NCI-H526 treated with DMSO at 0.1 percent for 48 hours (cell line): ENCODE measurements around the gene VWA5B1.

ENCODE experiments used
- DNase-seq: peaks from one replicate; lab custom pipeline; 2025; lab: John Stamatoyannopoulos, UW

VWA5B1 gene

DNA sequence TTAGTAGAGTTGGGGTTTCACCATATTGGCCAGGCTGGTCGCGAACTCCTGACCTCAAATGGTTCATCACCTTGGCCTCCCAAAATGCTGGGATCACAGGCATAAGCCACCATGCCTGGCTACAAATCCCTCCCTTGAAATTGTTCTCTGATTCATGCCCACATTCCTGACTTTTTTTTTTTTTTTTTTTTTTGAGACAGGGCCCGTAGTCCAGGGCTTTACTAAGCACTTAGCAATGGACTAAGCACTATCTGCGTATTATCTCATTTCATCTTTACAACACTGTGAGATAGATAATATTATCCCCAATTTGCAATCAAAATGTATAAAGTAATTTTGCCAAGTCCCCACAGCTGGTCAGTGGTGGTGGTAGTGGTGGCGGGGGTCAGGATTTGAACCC, 58.9 kb downstream of the VWA5B1 start:
- no peak for DNase-seq

DNA sequence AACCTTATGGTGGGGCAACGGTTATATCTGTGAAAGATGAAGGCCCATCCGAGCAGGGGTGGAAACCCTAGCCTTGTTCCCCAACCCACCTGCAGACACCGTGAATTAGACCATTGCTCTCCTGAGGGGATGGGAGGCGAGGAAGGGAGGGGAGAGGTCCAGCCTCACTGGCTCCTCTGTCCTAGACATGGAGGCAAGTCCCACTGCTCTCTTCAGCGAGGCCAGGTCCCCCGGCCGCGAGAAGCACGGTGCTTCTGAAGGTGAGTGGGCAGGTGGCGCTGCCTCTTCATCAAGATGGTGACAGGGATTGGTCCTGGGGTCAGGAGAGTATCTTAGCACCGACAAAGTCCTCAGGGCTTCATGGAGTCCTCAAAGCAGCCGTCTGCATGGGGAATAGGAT, 59.3 kb downstream of the VWA5B1 start:
- DNase-seq: no peak

DNA sequence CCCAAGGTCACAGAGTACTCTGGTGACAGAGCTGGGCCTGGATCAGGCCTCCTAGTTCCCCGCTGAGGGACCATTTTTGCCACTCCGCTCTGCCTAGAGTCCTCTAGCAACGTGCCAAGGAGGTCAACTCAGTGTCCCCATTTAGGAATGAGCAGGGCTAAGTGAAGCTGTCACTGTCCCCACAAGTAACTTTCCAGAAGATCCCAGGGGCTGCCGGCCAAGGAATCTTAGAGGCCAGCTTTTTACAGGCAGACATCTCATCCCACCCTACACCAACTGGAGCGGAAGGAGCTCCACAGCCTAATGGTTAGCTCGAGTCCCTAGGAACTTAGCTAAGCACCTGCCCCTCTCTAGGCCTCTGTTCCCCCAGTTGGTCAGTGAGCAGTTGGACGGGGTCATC, 59.7 kb downstream of the VWA5B1 start:
- DNase-seq: no peak

DNA sequence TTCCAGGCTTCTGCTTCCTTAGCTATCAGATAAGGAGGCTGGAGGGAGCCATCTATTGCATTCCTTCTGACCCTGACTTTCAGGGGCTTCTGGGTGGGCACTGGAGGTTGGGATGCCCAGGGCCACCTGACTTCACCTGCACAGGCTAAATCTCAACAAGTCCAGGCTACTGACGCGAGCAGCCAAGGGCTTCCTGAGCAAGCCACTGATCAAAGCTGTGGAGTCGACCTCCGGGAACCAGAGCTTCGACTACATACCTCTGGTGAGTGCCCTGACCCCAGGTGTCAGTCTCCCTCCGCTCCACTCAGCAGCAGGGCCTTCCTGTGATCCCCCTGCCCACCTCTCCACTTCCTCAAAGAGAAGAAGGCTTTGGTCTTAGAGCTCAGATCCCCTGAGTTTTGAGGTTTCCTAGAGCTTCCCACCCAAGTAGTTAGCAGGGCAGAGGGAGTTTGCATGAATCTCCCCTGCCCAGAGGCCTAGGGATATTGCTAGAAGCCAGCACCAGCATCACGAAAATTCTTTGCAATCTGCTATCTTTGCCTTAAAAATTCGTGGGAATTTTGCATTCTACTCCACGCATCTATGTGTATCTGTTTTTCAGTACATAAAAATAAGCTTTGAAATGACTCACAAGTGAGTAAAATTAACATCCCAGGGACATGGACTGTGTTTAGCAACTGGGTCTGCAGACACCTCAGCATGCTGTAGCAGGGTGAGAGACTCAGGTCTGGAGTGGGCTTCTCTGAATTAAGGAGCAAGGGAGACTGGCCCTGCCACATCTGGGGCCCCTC, 61.4 kb downstream of the VWA5B1 start:
- DNase-seq: no peak

DNA sequence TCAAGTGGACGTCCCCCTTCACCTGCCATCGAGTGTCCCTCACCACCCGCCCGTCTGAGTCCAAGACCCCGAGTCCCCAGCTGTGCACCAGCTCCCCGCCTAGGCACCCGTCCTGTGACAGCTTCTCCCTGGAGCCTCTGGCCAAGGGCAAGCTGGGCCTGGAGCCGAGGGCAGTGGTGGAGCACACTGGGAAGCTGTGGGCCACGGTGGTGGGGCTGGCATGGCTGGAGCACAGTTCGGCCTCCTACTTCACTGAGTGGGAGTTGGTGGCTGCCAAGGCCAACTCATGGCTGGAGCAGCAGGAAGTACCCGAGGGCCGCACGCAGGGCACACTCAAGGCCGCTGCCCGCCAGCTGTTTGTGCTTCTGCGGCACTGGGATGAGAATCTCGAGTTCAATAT, 63.2 kb downstream of the VWA5B1 start:
- no peak for DNase-seq

DNA sequence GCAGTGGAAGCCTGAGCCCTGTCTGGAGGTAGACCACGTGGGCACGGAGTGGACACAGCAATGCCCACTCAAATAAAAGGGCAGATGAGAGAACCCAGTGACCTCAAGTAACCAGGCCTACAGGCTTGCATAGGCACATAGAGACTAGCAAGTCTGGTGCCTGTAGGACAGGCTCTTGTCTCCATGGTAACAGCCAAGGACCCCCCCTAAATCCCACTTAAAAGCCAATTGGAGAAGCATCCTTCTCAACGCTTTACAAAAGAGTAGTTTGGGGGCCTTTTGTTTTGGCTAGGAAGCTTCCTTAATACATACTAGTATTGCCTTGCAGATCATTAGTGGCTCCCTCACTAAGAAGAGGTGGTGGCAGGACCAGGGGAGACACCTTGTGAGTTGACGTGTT, 63.9 kb downstream of the VWA5B1 start:
- DNase-seq: no peak

DNA sequence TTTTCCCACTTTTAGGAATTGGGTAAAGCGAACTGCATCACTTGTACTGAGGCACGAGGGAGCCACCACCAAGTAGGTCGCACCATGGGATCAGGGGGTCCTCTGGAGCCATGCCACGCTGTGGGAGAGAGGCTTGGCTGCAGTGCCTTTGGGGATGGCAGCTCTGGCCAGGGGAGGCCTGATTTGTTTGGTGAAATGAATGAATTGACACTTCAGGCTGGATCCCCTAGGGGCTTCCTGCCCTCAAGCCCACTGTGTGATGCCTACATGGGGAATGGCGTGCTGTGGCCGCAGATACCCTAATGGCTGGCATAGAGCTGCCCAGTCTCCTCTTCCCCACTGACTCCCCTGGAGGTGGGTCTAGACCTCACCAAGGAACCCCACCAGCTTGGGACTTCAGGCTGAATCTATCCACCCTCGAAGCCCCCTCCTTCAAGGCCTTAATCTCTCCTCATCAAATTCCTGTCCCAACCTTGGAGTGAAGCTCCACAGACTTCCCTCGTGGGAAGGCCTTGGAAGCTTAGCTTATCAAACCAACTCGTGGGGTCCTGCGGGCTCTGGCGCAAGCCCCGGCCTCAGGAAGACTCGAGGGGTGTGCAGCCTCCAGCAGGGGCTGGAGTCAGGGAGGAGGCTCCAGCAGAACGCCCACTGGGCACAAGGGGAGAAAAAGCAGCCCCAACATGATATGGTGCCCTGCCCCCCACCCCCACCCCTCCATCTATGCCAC, 64.6 kb downstream of the VWA5B1 start:
- DNase-seq: no peak

DNA sequence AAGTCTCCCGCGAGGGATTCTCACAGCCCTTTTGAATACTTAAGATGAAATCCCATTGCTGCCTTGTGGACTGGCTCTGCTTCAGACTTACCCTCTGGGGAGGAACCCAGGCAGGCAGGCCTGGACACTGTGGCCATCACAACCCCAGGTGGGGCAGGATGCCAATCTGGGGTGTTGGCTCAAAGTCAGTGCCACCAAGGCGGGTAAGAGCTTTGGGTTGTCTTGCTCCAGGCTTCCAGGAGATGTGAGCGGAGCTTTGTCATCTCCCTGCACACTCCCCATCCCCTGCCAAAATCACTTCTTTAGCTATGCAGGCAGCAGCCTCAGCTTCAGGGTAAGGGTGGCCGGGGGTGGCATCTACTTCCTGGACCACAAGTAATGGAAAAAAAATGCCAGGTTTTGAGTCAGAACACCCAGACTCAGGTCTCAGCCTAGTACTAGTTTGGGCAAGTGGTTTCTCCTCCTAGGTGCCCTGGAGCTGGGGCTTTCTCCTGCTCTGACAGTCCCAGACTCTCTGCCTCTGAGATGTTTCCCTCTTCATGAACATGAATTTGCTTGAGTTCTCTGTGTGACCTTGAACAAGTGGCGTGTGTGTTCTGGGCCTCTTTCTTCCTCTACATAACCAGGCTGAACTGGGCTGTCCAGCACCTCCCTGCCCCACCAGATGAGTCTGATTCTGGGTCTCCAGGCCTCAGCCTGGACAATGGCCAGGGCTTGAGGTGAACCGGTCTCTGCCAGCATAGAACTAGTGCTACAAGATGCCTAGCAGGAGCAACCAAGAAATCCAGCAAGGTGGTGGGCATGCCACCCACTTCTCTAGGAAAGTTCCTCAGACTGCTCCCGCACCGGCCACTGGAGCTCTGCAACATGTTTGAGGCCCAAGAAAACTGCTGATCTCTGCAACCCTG, 65.4 kb downstream of the VWA5B1 start:
- DNase-seq: no peak

DNA sequence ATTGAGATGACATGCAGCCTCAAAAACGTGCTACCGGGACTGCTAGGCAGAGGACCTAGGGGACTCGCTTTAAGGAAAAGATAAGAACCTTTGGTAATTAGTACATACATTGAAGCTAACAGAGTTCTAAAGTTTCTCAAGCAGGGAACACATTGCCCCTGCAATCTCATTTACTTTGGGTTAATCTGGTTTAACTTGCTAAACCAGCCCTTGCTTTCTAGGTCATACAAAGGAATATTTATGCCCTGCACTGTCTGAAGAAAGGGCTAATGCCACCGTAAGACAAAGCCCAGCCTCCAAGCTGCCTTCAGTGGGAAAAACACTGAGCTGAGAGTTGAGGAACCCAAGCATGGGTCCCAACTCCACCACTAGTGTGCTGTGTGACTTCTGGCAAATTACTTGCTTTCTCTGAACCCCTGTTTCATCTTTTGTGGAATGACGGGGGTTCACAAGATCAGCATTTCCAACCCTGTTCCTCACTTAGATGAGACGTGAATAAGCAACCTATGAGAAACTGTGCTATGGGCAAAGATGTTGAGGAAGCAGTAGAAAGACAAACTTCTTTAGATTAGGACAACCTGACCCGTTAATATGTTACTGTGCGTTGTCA, 66.3 kb downstream of the VWA5B1 start:
- DNase-seq: no peak

DNA sequence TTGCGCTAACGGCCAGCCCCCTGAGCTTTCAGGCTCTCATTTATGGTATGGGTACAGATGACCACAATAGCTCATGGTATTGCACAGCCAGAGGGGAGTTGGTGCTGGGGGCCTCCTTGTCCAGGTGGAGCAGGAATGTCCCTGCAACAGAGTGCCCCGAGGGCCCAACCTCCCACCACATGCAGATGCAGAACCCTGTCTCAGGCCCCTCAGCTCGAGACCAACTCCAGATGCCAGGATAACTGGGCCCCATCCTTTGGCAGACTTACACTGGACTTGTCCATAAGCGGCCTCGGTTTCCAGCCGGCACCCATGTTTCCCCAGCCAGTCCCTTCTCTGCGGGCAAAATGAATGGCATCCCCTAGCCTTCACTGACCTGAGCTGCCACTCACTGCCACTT, 67.1 kb downstream of the VWA5B1 start:
- no peak for DNase-seq

DNA sequence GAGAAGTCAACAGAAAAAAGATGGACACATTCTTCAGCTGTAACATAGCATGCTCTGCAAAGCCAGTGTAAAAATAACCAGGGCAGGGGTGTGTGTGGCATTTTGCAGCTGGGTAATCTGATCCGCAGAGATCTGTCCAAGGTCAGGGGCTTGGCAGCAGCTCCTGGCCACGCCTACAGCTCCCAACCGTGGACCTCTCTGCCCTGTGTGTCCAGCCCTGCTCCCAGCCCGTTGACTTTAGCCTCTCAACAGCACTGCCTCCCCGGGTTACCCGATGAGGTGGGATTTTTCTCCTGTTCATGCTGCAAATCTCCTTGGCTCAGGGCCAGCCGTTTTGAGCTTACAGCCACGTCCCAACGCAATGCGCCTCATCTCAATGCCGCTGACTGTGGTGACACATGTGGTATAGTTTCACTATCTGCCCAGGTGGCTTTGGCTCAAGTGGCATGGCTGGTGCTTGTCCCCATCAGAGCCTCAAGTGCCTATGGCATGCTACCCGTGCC, 68.1 kb downstream of the VWA5B1 start:
- no peak for DNase-seq

DNA sequence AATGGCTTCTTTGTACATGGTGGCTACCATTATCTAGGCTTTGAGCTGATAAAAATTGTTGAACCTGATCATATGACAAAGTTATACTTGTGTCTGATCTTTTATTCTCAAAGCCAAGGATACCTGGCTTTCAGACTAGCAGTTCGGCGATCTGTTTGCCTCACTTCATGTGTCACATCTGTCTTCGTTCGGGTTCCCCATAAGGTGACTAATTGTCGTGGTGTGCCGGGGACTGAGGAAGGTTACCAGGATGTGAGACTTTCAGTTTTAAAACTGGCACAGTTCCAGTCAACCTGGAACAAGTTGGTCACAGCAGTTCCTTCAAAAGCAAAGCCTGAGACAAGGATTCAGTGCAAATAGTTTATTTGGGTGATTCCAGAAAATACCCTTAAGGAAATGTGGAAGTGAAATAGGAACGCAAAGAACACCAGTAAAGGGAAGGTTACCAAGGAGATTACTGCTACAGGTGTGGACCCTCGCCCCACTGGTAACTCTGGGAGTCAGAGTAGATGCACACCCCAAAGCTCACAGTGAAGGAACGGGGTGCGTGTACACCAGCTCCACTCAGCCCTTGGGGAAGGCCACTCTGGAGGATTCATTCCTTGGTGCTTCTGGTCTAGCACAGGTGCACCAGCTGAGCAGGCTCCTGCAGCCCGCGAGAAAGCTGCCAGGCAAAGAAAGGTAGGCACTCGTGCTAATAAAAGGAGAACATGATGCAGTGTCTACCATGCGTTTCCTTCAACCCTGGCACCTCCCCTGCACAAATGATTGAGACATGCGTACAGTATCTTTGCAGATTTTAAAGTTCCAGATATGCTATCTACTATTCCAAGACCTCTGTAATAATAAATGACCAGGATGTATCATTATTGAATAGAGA, 69.0 kb downstream of the VWA5B1 start:
- no peak for DNase-seq

DNA sequence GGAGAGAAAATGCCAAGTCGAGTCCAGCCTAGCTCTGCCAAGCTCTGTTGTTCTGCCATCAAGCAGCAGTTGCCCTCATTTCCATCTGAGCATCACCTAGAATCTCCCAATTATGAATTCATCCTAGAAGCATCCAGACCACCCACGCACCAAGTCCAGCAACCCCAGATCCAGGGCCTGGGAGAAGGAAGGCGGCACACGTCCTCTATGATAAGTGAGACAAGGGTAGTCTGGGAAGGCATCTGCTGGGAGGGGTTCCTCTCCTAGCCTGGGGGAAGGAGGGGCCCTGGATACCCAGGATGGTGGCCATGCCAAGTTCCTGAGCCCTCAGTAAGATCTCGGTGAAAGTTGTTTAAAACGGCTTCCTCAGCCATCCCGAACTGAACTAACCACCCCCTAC, 70.7 kb downstream of the VWA5B1 start:
- no peak for DNase-seq

DNA sequence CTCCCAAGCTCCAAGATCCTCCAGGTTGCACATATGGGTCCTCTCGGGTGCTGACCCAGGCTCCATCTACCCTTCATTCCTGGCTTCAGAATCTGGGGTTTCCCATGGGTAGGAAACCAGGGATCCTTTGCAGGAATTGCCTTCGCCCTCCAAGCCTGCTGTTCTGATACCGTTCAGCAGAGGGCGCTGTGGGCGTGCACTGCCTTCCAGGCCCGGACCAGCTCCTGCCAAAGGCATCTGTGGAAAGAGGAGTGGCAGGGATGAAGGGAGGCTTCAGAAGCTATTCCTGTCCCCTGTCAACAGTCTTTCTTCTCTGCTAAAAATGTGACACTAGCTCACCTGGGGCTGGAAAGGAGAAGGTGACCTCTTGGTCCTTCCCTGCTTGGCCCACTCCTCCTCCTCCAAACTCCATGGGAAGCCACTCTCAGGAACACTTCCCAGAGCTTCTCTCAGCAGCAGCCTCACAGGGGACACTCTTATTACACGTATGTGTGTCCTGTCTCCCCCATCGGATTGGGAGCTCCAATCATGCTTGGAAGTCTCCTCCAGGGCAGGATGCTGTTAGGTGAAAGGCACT, 71.2 kb downstream of the VWA5B1 start:
- no peak for DNase-seq

DNA sequence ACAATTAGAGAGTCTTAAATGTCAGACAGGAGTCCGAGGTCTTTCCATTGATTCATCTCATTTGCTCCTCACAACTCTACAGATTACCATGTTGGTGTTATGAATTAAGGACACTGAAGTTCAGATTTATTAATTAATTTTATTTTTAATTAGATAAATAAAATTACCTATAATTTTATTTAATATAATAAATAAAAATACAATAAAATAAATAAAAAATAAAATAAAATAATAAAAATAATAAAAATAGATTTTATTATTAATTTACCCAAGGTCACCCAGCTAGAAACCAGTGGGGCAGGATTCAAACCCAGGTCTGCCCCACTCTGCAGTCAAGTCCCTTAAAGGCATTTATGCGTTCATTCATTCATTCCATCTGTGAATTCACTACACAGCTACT, 72.2 kb downstream of the VWA5B1 start:
- no peak for DNase-seq

DNA sequence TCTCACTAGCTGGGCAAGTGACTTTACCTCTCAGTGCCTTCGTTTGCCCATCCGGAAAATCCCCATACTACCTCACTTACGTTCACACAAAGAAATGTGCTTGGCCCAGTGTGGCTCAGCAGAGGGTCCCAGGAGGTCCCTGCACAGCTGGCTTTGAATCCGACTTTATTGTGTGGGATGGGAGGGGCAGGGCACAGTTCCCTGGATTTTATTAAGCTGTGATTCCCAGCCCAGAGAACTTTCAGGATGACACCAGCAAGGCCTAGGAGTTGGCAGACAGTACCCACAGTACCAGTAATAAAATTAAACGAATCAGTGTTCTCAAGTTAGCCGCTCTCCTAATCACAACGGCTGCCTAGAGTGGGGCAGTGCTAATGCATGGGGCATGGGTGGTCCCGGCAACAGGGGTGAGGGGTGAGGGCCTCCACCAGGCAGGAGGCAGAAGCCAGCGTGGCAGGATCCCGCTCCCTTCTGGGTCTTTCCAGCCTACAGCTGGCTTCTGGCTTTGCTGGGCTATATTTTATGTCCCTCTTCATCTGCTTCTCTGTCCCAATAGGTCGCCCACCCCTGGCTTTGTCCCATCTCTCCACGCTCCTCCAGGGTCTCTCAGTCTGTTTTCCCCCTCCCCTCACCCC, 74.9 kb downstream of the VWA5B1 start:
- DNase-seq: no peak

DNA sequence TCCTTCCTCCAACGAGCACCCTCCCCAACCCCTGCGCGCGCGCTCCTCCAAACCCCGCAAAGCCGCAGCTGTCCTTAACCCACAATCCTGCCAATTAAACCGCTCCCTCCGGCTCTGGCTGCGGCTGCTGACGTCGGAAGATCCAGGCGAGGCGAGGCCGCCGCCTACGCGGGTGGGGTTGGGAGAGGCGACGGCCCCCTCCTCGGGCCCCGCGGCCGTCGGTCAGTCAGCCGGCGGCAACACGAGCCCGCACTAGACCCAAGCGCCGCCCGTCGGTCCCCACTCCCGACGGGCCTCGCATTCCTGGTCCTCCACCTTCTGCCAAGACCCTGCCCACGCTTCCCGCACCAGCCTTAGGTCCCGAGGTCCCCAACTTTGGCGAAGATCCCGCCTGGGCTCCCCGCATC, 75.4 kb downstream of the VWA5B1 start:
- no peak for DNase-seq

DNA sequence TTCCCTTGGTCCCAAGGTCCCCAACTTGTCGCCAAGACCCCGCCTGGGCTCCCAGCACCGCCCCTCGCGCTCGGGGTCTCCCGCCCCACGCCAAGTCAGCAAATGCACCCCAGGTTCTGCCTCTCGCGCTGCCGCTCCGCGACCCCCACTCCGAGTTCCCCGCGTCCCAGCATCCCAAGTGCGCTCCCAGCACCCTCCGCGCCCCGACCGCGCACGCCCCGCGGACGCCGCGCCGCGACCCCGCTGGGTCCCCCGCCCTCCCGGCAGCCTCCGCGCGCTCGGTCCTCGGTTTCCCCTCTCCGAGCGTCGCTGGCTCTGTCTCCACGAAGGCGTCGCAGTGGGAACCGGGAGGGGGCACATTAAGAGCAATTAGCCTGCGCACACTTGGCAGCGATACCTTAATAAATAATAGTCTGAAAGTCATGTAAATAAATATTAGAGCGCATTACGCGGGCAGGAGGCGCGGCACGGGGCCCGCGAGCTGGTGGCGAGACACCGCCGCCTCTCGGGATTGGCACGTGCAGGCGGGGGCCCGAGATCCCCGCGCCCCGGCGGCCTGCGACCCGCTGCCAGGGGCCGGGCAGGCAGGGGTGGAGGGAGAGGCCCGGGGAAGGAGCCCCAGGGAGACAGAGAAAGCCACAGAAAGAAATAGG, 75.9 kb downstream of the VWA5B1 start:
- DNase-seq: no peak

DNA sequence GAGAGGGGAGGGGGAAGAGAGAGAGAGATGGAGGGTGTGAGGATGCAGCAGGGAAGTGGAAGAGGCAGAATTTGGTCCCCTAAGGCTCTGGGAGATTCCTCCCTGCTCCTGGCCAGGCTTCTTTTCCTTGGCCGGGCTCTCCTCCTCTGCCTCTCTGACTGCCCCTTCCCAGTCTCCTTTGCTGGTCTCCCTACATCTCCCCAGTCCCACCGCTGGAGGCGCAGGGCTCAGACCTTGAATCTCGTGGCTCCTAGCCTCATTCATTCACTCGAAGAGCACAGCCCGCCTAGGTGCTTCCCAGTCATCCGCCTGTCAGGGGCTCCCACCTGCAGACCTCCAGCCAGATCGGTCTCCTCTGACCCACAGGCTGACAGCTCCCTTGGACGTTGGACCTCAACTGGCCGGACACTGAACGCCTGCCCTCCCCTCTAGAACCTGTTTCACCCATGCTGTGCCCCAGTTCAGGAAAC, 76.5 kb downstream of the VWA5B1 start:
- DNase-seq: no peak

DNA sequence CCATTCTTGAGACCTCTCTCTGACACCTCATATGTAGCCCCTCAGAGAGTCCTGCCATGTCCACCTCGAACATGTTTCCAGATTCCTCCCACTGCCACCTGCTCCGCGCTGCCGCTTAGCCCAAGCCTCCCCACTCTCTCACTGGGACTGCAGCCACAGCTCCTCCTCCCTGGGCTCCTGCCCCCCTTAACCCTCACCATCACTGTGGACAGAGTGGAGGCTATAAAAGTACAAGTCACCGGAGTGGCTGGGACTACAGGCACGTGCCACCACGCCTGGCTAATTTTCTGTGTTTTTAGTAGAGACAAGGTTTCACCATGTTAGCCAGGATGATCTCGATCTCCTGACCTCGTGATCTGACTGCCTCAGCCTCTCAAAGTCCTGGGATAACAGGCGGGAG, 77.0 kb downstream of the VWA5B1 start:
- DNase-seq: no peak
